ENCODE measurements around the gene USP15.

GRCh38 chr12:62436164-62436503, 175.9 kb downstream of the USP15 start:
- no peak for TF ChIP-seq CTCF (IDR thresholded peaks at IDR 0.05)
- no peak for TF ChIP-seq POLR2A (IDR thresholded peaks at IDR 0.05)
